ENCODE data around the gene RCAN2.

GRCh38 chr6:46218457-46218856, 272.8 kb downstream of the RCAN2 start:
- no peak for TF ChIP-seq CTCF (IDR thresholded peaks at IDR 0.05)
- no peak for TF ChIP-seq REST (IDR thresholded peaks at IDR 0.05; ENCODE audit: insufficient read depth in 1 of 2, low read depth in 2 of 2, low read length in 1 of 2)
